ENCODE data around the gene SEMA6D. TPM values are rescaled to one million over a fixed set of nuclear protein-coding genes. Genes with fewer than 3 reads are reported as not detected.

SEMA6D gene
- total RNA-seq, 1 experiment from 2014 or later: 0.91 TPM

DNA sequence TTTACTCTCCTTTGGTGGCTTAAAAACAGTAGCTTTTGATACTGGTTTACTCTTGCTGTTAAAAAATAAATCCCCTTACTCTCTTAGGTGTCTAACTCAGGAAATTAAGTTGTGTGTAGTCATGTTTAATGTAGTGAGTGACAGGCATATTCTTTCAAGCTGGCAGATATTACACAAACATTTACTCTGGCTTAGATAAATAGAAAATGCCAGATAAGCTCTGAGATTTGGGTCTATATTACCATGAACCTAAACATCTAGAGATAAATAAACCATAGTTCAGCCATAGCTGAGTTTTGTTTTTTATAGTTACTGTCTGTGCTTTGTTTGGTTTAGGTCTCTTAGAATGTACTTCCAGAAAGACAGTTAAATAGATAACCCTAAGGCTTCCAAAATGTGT is 2.4 kb downstream of the SEMA6D start:
- POLR2A ChIA-PET (ENCODE audit: unreplicated experiment): no interaction called here
- no peaks in the 10 kb centered on the region for H4K20me1 ChIP-seq (ENCODE audit: low read length)
- peak overlapping the region; percentile 93; the same call in 1 of the 2 replicates for H3K4me2 ChIP-seq (ENCODE audit: low read length)

GRCh38 chr15:47720555-47720954 is 3.2 kb downstream of the SEMA6D start:
- BruUV-seq (replicated peaks): no TSS peak
- Histone ChIP-seq H3F3A (ENCODE audit: low read length, unreplicated experiment) (no peaks in the 10 kb centered on the region), H3K27me3 (ENCODE audit: low read length) (no peaks in the 10 kb centered on the region), H3K9ac (ENCODE audit: low read length) (no peak overlapping the region), H3K4me2 (ENCODE audit: low read length) (no peak overlapping the region), H3K9me2 (replicated peaks; ENCODE audit: low read length) (no peaks in the 10 kb centered on the region), H3K79me2 (ENCODE audit: low read length) (no peaks in the 10 kb centered on the region), H3K9me3 (ENCODE audit: low read length) (no peaks in the 10 kb centered on the region), H3K4me3 (ENCODE audit: low read length) (no peak overlapping the region), H2AFZ (ENCODE audit: low read length) (no peak overlapping the region), H3K4me1 (ENCODE audit: insufficient read depth, low read length) (peaks cover 9% of the 10 kb centered on the region; the same call in 1 of the 2 replicates), H3K27ac (ENCODE audit: low read length) (no peak overlapping the region), H3K36me3 (ENCODE audit: low read depth, low read length) (no peaks in the 10 kb centered on the region), H4K20me1 (ENCODE audit: low read length) (no peaks in the 10 kb centered on the region)
- TF ChIP-seq EZH2phosphoT487 (IDR thresholded peaks at IDR 0.05; ENCODE audit: borderline replicate concordance, low read length): no peak
- no peak for TF ChIP-seq EZH2 (IDR thresholded peaks at IDR 0.05; ENCODE audit: low read length, unreplicated experiment)
- TF ChIP-seq, protein P1, sequence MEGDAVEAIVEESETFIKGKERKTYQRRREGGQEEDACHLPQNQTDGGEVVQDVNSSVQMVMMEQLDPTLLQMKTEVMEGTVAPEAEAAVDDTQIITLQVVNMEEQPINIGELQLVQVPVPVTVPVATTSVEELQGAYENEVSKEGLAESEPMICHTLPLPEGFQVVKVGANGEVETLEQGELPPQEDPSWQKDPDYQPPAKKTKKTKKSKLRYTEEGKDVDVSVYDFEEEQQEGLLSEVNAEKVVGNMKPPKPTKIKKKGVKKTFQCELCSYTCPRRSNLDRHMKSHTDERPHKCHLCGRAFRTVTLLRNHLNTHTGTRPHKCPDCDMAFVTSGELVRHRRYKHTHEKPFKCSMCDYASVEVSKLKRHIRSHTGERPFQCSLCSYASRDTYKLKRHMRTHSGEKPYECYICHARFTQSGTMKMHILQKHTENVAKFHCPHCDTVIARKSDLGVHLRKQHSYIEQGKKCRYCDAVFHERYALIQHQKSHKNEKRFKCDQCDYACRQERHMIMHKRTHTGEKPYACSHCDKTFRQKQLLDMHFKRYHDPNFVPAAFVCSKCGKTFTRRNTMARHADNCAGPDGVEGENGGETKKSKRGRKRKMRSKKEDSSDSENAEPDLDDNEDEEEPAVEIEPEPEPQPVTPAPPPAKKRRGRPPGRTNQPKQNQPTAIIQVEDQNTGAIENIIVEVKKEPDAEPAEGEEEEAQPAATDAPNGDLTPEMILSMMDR (conservative IDR thresholded peaks at IDR 0.05; ENCODE audit: low read depth, low read length): no peak
- POLR2A ChIA-PET (ENCODE audit: unreplicated experiment): no interaction called here
- CTCF ChIA-PET: no interaction called here
- intact Hi-C loops (cut with micrococcal nuclease): no loop called here
- ATAC-seq (no peak), DNase-seq (no peak)

More for the DNA sequence above, 2.4 kb downstream of the SEMA6D start:
- Histone ChIP-seq H3K36me3 (ENCODE audit: low read depth, low read length) (no peaks in the 10 kb centered on the region), H3K4me3 (ENCODE audit: low read length) (no peak overlapping the region), H3K4me1 (ENCODE audit: insufficient read depth, low read length) (peaks cover 9% of the 10 kb centered on the region; the same call in 1 of the 2 replicates), H3K27me3 (ENCODE audit: low read length) (no peaks in the 10 kb centered on the region), H3K79me2 (ENCODE audit: low read length) (no peaks in the 10 kb centered on the region), H3K9me2 (replicated peaks; ENCODE audit: low read length) (no peaks in the 10 kb centered on the region), H3K27ac (ENCODE audit: low read length) (no peak overlapping the region), H3F3A (ENCODE audit: low read length, unreplicated experiment) (no peaks in the 10 kb centered on the region), H3K9me3 (ENCODE audit: low read length) (no peaks in the 10 kb centered on the region), H3K9ac (ENCODE audit: low read length) (no peak overlapping the region), H2AFZ (ENCODE audit: low read length) (no peak overlapping the region)
- DNase-seq (peak; percentile 6), ATAC-seq (no peak; the same call in 1 of the 2 replicates)
- TF ChIP-seq EZH2phosphoT487 (IDR thresholded peaks at IDR 0.05; ENCODE audit: borderline replicate concordance, low read length) (no peak), EZH2 (IDR thresholded peaks at IDR 0.05; ENCODE audit: low read length, unreplicated experiment) (no peak)
- TF ChIP-seq, protein P1 (conservative IDR thresholded peaks at IDR 0.05; ENCODE audit: low read depth, low read length): no peak
- intact Hi-C loops (cut with micrococcal nuclease): loop anchor here (5.0 to 10.0 kb wide), 6 partner anchors 153 to 522 kb away; no protein-coding TSS in a partner anchor
- CTCF ChIA-PET: no interaction called here
- BruUV-seq (replicated peaks): no TSS peak

- TF ChIP-seq, protein P1 (conservative IDR thresholded peaks at IDR 0.05; ENCODE audit: low read depth, low read length): no peak
- no peak for TF ChIP-seq EZH2phosphoT487 (IDR thresholded peaks at IDR 0.05; ENCODE audit: borderline replicate concordance, low read length)
- no peak for TF ChIP-seq EZH2 (IDR thresholded peaks at IDR 0.05; ENCODE audit: low read length, unreplicated experiment)
- no peaks in the 10 kb centered on the region for H3K79me2 ChIP-seq (ENCODE audit: low read length)
- CTCF ChIA-PET: no interaction called here
Measured at GRCh38 chr15:47721676-47722075, 4.4 kb downstream of the SEMA6D start.

More at GRCh38 chr15:47721676-47722075, 4.4 kb downstream of the SEMA6D start:
- no peak for DNase-seq
- H3K4me1 ChIP-seq (ENCODE audit: insufficient read depth, low read length): peaks cover 9% of the 10 kb centered on the region; the same call in 1 of the 2 replicates
- no peak overlapping the region for H3K4me2 ChIP-seq (ENCODE audit: low read length)
- H3K9ac ChIP-seq (ENCODE audit: low read length): no peak overlapping the region
- no peak for ATAC-seq
- no peaks in the 10 kb centered on the region for H3K36me3 ChIP-seq (ENCODE audit: low read depth, low read length)
- no peaks in the 10 kb centered on the region for H3K27me3 ChIP-seq (ENCODE audit: low read length)
- H3K9me2 ChIP-seq (replicated peaks; ENCODE audit: low read length): no peaks in the 10 kb centered on the region
- POLR2A ChIA-PET (ENCODE audit: unreplicated experiment): no interaction called here
- no peak overlapping the region for H2AFZ ChIP-seq (ENCODE audit: low read length)
- intact Hi-C loops (cut with micrococcal nuclease): no loop called here
- H3F3A ChIP-seq (ENCODE audit: low read length, unreplicated experiment): no peaks in the 10 kb centered on the region
- H3K4me3 ChIP-seq (ENCODE audit: low read length): no peak overlapping the region
- H3K9me3 ChIP-seq (ENCODE audit: low read length): no peaks in the 10 kb centered on the region
- BruUV-seq (replicated peaks): no TSS peak
- no peak overlapping the region for H3K27ac ChIP-seq (ENCODE audit: low read length)
- H4K20me1 ChIP-seq (ENCODE audit: low read length): no peaks in the 10 kb centered on the region
